ENCODE results near the gene MYCN.

DNA sequence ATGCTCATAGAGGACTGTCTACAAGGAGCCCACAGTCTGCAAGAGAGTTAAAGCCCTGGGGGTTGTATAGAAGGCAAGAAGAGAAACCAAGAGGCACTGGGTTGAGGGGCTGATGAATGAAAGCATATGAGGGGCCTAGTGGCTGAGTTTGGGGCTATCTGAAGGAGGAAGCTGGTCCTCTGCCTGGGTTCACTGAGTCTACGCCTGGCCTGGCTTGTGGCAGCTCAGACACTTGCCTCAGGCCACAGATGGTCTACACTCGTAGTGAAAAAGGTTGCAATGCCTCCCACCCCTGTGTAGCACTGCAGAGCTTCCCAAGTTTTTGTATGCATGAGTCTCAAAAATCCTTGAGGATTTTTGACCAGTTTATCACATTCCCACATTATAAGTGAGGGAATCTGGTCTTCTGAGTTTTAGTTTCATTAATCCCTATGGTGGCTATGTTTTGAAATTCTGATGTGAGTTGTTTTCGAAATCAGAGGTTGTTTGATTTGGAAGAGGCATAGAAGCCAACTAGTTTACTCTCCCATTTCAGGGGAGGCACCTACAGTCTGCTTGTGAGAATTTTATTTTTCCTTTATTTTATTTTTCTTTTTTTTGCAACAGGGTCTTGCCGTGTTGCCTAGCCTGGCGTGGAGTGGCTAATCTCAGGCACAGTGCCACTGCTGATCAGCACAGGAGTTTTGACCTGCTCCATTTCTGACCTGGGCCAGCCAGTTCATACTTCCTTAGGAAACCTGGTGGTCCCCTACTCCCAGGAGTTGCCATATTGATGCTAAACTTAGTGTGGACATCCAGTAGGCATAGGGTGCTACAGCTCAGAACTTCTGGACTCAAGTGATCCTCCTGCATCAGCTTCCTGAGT, 10.0 kb downstream of the MYCN start:
- TF ChIP-seq CTCF (IDR thresholded peaks at IDR 0.05; ENCODE audit: insufficient read depth, low read length, poor library complexity, severe bottlenecking) (no peak), EZH2phosphoT487 (conservative IDR thresholded peaks at IDR 0.05; ENCODE audit: low read length) (no peak)
